ENCODE measurements around the gene ZC3H7B.

GRCh38 chr22:41333806-41334205 is 32.5 kb downstream of the ZC3H7B start:
- TF ChIP-seq CTCF (conservative IDR thresholded peaks at IDR 0.05) (no peak), EZH2 (IDR thresholded peaks at IDR 0.05; ENCODE audit: low read depth) (no peak)

All from PC-9 (cell line).